Measurements from ENCODE around the gene CD74.

GRCh38 chr5:150406723-150407095 lies 6.0 kb downstream of the CD74 start:
- TF ChIP-seq CTCF (conservative IDR thresholded peaks at IDR 0.05 in 1 of 2, IDR thresholded peaks at IDR 0.05 in 1 of 2; ENCODE audit: extremely low read depth in 1 of 2, insufficient read depth in 1 of 2, low read depth in 1 of 2, low read length in 2 of 2) (no peak), EZH2 (IDR thresholded peaks at IDR 0.05; ENCODE audit: borderline replicate concordance, low read length) (no peak)
